OCI-LY1 (cell line): ENCODE data around the gene RSRC2.

ENCODE experiments used
- EZH2 ChIP-seq: fragments of 200-600 bp; sonication (generic), shearing (Covaris generic); IDR thresholded peaks from 2 replicates; pipeline ENCODE4 v1.8.0; 2017; ENCODE audit warnings: borderline replicate concordance, mixed run types, mild to moderate bottlenecking, antibody characterized with exemption, low read length, moderate library complexity, mixed read lengths
- TF ChIP-seq, protein P1 (sequence below): fragments of 200-600 bp; sonication (generic), shearing (Covaris generic); IDR thresholded peaks from 2 replicates; pipeline ENCODE4 v1.5.1; 2017; ENCODE audit warnings: mild to moderate bottlenecking, antibody characterized with exemption, low read length, moderate library complexity, mixed read lengths

GRCh38 chr12:122513660-122514059, 13.1 kb downstream of the RSRC2 start:
- TF ChIP-seq, protein P1, sequence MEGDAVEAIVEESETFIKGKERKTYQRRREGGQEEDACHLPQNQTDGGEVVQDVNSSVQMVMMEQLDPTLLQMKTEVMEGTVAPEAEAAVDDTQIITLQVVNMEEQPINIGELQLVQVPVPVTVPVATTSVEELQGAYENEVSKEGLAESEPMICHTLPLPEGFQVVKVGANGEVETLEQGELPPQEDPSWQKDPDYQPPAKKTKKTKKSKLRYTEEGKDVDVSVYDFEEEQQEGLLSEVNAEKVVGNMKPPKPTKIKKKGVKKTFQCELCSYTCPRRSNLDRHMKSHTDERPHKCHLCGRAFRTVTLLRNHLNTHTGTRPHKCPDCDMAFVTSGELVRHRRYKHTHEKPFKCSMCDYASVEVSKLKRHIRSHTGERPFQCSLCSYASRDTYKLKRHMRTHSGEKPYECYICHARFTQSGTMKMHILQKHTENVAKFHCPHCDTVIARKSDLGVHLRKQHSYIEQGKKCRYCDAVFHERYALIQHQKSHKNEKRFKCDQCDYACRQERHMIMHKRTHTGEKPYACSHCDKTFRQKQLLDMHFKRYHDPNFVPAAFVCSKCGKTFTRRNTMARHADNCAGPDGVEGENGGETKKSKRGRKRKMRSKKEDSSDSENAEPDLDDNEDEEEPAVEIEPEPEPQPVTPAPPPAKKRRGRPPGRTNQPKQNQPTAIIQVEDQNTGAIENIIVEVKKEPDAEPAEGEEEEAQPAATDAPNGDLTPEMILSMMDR = no peak
- no peak for TF ChIP-seq EZH2
